Testis (tissue), 3 donors: ENCODE data around the gene SERPINE2. TPM values are rescaled to one million over a fixed set of nuclear protein-coding genes. Genes with fewer than 3 reads are reported as not detected.
A peak's percentile ranks its signal among the peaks of the same experiment; 100 is the strongest.
"Not testable (repeated sequence)": the region's sequence is repeated elsewhere in the genome, so short reads cannot be mapped to it uniquely, and the experiment has no call there.

Experiments
- DNase-seq: peaks from one replicate; pipeline ENCODE4 v3.0.0-alpha.2; 2019
- H3K27ac ChIP-seq, 2 donors: fragments of 200-600 bp; sonication (generic); one replicate each; pipeline ENCODE4 v1.5.1; 2019
- H3K27me3 ChIP-seq: fragments of 200-600 bp; sonication (generic); one replicate; pipeline ENCODE4 v1.5.1; 2019
- H3K36me3 ChIP-seq: fragments of 200-600 bp; sonication (generic); one replicate; pipeline ENCODE4 v1.5.1; 2017; ENCODE audit warnings: low read depth; ENCODE audit errors: missing control alignments
- H3K4me1 ChIP-seq: fragments of 200-600 bp; sonication (generic); one replicate; pipeline ENCODE4 v1.5.1; 2019
- H3K4me3 ChIP-seq, 2 donors: fragments of 200-600 bp; sonication (generic); one replicate each; pipeline ENCODE4 v1.5.1; 2017 to 2019
- H3K9me3 ChIP-seq: fragments of 200-600 bp; sonication (generic); one replicate; pipeline ENCODE4 v1.5.1; 2017
- CTCF ChIP-seq, 3 experiments: fragments of 450-650 bp in 2 of 3; fragments of 200-600 bp in 1 of 3; sonication (generic) in 1 of 3; IDR thresholded peaks; one replicate each; pipeline ENCODE4 v1.5.1; 2016 to 2019; ENCODE audit warnings: antibody characterized with exemption in 3 of 3, mild to moderate bottlenecking in 2 of 3, moderate library complexity in 1 of 3
- POLR2A ChIP-seq: fragments of 450-650 bp; IDR thresholded peaks from one replicate; pipeline ENCODE4 v1.6.1; 2017; ENCODE audit warnings: antibody characterized with exemption, mild to moderate bottlenecking, moderate library complexity
- WGBS, 2 donors: methylation state at CpG; one replicate each; pipeline ENCODE4 v1.1.5; 2018; 5-methylcytosine and 5-hydroxymethylcytosine counted together
- intact Hi-C: fragments of 100-400 bp; cut with DNase I; formaldehyde crosslinking; loops from one replicate; pipeline ENCODE4 v1.15.1; 2023; ENCODE audit warnings: low total_unique reads
- polyA plus RNA-seq: library from polyadenylated mRNA; stranded (reverse); fragments of 350-450 nt; fragmentation: Illumina TruSeq; extraction: RNeasy Lipid Tissue Mini Kit (QIAGEN cat#74804); gene quantifications from one replicate; pipeline ENCODE4 v1.2.3, GENCODE V29; 2014; ENCODE audit warnings: low read depth, low replicate concordance; ENCODE audit not compliant: insufficient read depth
- total RNA-seq, 2 donors: library from RNA; depleted of rRNA; stranded (reverse); fragments of >200 nt; gene quantifications; one replicate each; pipeline ENCODE4 v1.2.3, GENCODE V29; 2016

SERPINE2 gene
- total and polyA plus RNA-seq, 3 donors from 2014 or later = 145 to 220 (median 145) TPM

DNA sequence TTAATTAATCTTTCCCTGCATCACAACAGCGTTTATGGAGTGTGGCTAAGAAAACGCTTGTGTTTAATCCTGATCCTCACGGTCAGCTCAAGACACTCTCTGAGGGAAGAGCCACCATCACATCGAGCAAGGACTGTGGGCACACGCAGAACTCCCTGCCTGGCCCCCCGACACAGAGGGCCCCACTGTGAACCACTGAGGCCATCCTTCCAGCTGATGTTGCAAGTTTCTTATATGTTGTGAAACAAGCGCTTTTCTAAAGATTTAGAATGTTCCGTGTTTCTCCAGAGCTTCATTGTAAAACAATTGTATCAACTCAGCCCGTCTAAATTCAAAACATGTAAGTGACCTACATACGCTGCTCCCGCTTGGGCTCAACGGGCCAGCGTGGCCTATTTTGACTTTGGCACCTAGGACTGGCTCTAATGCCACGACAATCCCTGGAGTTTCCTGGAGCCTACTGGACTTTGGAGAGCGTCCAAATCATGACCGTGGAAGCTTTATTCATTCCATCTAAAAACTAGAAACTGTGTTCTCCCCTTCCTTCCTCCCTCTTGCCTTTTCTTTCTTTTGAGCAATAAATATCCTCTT, 34.9 kb downstream of the SERPINE2 start:
- H3K4me3 ChIP-seq = no peak overlapping the region
- TF ChIP-seq CTCF (IDR thresholded peaks at IDR 0.05) = no peak
- TF ChIP-seq POLR2A = no peak
- no peaks in the 10 kb centered on the region for H3K27me3 ChIP-seq
- intact Hi-C loops = no loop called here
- 49 to 51% methylated on average over 16 of the region's 16 CpGs for WGBS, 2 donors
- H3K9me3 ChIP-seq = no peaks in the 10 kb centered on the region
- no peaks in the 10 kb centered on the region for H3K36me3 ChIP-seq
- peaks cover 13% of the 10 kb centered on the region for H3K4me1 ChIP-seq
- H3K27ac ChIP-seq = peak overlapping the region; percentile 61 to 64
- peak; percentile 73 for DNase-seq

- H3K36me3 ChIP-seq, intact Hi-C loops, H3K27ac ChIP-seq, H3K27me3 ChIP-seq, H3K4me3 ChIP-seq, H3K9me3 ChIP-seq, DNase-seq: not testable (repeated sequence)
- H3K4me1 ChIP-seq = peaks cover 13% of the 10 kb centered on the region
- 93 to 94% methylated on average over 5 of the region's 5 CpGs for WGBS, 2 donors
These were observed 38.4 kb downstream of the SERPINE2 start for GRCh38 chr2:224000662-224001061.

DNA sequence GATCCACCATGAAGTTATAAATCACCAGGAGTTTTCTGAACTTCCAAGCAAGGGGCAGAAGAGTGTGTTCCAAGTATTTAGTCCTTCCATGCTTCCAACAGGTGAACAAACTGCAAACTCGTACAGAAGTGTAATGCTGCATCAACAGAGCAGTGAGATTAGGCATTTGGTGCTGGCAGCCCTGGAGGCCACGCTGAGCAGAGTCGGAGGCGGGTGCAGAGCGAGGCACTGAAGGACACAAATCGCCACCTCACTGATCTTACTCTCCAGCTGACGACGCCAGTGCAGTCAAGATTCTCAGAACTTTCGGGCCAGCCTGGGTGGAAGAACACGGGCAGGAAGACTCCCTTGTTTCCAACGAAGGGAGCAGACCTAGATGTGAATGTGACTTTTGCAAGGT, 39.2 kb downstream of the SERPINE2 start:
- no peak for DNase-seq
- intact Hi-C loops = no loop called here
- peaks cover 13% of the 10 kb centered on the region for H3K4me1 ChIP-seq
- no peak overlapping the region for H3K27ac ChIP-seq
- H3K36me3 ChIP-seq = no peaks in the 10 kb centered on the region
- H3K4me3 ChIP-seq = no peak overlapping the region
- H3K9me3 ChIP-seq = no peaks in the 10 kb centered on the region
- TF ChIP-seq POLR2A (no peak), CTCF (IDR thresholded peaks at IDR 0.05) (no peak)
- no peaks in the 10 kb centered on the region for H3K27me3 ChIP-seq
- 80 to 89% methylated on average over 8 to 11 of the region's 11 CpGs for WGBS, 2 donors

DNA sequence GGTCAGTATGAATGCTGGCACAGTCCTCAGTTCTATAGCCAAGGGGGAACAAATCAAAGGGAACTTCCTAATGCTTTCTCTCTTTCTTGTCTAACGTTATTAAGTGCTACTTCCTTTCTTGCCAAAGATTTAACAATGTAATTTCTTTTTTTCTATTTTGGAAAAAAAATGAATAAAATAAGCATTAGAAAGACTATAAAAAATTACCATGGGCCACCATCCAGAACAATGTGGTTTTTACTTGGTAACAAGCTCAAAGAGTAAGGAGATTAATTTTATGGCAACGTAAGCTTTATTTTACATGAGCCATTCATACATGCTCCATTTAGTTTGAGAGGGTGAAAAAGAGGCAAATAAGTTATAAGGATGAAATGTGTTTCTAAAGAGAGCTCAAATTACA, 40.1 kb downstream of the SERPINE2 start:
- Histone ChIP-seq H3K4me3 (no peak overlapping the region), H3K9me3 (no peaks in the 10 kb centered on the region), H3K27ac (no peak overlapping the region), H3K4me1 (peaks cover 9% of the 10 kb centered on the region), H3K36me3 (no peaks in the 10 kb centered on the region), H3K27me3 (no peaks in the 10 kb centered on the region)
- TF ChIP-seq CTCF (IDR thresholded peaks at IDR 0.05) = no peak
- no peak for TF ChIP-seq POLR2A
- no peak for DNase-seq
- intact Hi-C loops = no loop called here
- 57 to 64% methylated on average over 2 of the region's 2 CpGs for WGBS, 2 donors

DNA sequence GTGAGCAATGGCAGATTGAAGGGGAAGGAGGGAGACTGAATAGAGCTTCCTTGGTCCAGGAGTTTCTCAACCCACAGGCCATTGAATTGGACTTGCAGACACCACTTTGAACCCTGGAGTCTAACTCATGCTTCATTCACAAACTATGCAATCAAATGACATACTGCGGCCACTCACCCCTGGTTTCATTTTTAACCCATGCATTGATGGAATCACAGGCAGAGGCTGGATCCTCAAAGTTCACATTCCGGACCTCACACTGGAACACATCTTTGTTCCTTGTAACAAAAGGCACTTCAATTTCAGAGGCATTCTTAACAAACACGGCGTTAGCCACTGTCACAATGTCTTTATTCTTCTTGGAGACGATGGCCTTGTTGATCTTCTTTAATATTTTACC, 41.1 kb downstream of the SERPINE2 start:
- 73 to 76% methylated on average over 5 of the region's 5 CpGs for WGBS, 2 donors
- Histone ChIP-seq H3K27ac (no peak overlapping the region), H3K4me3 (no peak overlapping the region), H3K9me3 (no peaks in the 10 kb centered on the region), H3K27me3 (no peaks in the 10 kb centered on the region), H3K36me3 (no peaks in the 10 kb centered on the region), H3K4me1 (peaks cover 4% of the 10 kb centered on the region)
- DNase-seq = no peak
- intact Hi-C loops = no loop called here
- TF ChIP-seq POLR2A (no peak), CTCF (IDR thresholded peaks at IDR 0.05) (no peak)
